Endothelial cell (in vitro differentiated cells): Measurements from ENCODE around the gene KLF15. TPM values are rescaled to one million over a fixed set of nuclear protein-coding genes. Genes with fewer than 3 reads are reported as not detected.

Experiments used
- DNase-seq: peaks from one replicate; pipeline ENCODE4 v3.0.0; 2021; ENCODE audit warnings: low spot score
- H3K27ac Mint-ChIP-seq: one replicate; pipeline ENCODE4 v1.8.0; 2021; ENCODE audit warnings: mixed read lengths, inconsistent platforms; ENCODE audit not compliant: unreplicated experiment
- H3K27me3 Mint-ChIP-seq: one replicate; pipeline ENCODE4 v1.8.0; 2021; ENCODE audit warnings: mild to moderate bottlenecking, moderate library complexity, mixed read lengths, inconsistent platforms; ENCODE audit not compliant: unreplicated experiment
- H3K36me3 Mint-ChIP-seq: one replicate; pipeline ENCODE4 v1.8.0; 2021; ENCODE audit warnings: mild to moderate bottlenecking, low read depth, mixed read lengths, inconsistent platforms; ENCODE audit not compliant: unreplicated experiment
- H3K4me1 Mint-ChIP-seq: one replicate; pipeline ENCODE4 v1.8.0; 2021; ENCODE audit warnings: mild to moderate bottlenecking, mixed read lengths, inconsistent platforms; ENCODE audit not compliant: unreplicated experiment
- H3K4me3 Mint-ChIP-seq: one replicate; pipeline ENCODE4 v1.8.0; 2021; ENCODE audit warnings: mild to moderate bottlenecking, mixed read lengths, inconsistent platforms; ENCODE audit not compliant: unreplicated experiment
- H3K9me3 Mint-ChIP-seq: one replicate; pipeline ENCODE4 v1.8.0; 2021; ENCODE audit warnings: mixed read lengths, inconsistent platforms; ENCODE audit not compliant: unreplicated experiment
- total RNA-seq: library from RNA; stranded (reverse); fragmentation: NEBNext Ultra II Directional; extraction: Animal tissue kit (Norgen Biotek cat#: 25700); gene quantifications from one replicate; pipeline ENCODE4 v1.2.1, GENCODE V29; 2021; ENCODE audit not compliant: unreplicated experiment
- TF ChIP-seq, protein P1 (sequence below): fragments of 200-600 bp; sonication (generic); IDR thresholded peaks from one replicate; pipeline ENCODE4 v1.5.0; 2021; ENCODE audit warnings: antibody characterized with exemption; ENCODE audit not compliant: unreplicated experiment

The KLF15 gene
- total RNA-seq, 1 donor from 2014 or later, result 0.67 TPM

- no peaks in the 10 kb centered on the region for H3K9me3 Mint-ChIP-seq
Measured at GRCh38 chr3:126304291-126304690, 52.9 kb downstream of the KLF15 start.

GRCh38 chr3:126303272-126303671 lies 53.9 kb downstream of the KLF15 start:
- no peaks in the 10 kb centered on the region for H3K36me3 Mint-ChIP-seq
- TF ChIP-seq, protein P1, sequence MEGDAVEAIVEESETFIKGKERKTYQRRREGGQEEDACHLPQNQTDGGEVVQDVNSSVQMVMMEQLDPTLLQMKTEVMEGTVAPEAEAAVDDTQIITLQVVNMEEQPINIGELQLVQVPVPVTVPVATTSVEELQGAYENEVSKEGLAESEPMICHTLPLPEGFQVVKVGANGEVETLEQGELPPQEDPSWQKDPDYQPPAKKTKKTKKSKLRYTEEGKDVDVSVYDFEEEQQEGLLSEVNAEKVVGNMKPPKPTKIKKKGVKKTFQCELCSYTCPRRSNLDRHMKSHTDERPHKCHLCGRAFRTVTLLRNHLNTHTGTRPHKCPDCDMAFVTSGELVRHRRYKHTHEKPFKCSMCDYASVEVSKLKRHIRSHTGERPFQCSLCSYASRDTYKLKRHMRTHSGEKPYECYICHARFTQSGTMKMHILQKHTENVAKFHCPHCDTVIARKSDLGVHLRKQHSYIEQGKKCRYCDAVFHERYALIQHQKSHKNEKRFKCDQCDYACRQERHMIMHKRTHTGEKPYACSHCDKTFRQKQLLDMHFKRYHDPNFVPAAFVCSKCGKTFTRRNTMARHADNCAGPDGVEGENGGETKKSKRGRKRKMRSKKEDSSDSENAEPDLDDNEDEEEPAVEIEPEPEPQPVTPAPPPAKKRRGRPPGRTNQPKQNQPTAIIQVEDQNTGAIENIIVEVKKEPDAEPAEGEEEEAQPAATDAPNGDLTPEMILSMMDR, result no peak
- no peaks in the 10 kb centered on the region for H3K9me3 Mint-ChIP-seq

More at GRCh38 chr3:126304291-126304690, 52.9 kb downstream of the KLF15 start:
- TF ChIP-seq, protein P1, result no peak
- Mint-ChIP-seq H3K4me3 (no peak overlapping the region), H3K4me1 (no peaks in the 10 kb centered on the region), H3K36me3 (no peaks in the 10 kb centered on the region), H3K27me3 (peaks cover 3% of the 10 kb centered on the region), H3K27ac (no peak overlapping the region)
- no peak for DNase-seq

DNA sequence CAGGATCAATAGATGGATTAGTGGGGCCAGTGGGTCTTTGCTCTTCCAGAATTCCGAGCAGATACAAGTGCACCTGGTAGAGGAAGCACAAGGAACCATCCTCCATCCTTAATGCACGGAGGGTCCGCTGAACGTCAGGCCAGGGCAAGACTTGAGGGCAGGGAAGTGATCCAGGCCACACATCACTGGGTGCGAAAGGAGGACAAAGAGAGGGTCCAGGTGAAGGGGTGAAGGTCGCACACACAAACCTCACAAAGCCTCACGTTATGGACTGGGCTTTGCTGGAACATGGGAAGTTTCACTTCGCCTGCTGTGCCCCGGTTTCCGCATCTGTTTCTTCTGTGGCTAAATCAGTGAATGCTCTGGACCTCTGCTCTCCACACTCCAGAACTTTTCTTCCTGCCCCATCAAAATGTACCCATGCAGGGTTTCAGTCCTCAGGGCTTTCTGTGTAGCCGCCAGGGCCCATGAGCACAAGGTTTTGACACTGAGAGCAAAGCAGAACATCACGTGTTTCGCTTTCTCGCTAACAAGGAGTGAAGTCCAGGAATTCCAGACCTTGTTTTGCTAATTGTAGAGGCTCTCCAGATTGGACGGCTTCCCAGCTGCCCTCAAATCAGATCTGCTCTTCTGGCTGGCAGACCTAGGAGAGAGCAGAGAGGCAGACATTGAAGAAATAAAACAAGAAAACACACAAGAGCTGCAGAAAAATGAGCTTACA lies 56.3 kb downstream of the KLF15 start:
- H3K4me1 Mint-ChIP-seq, result no peaks in the 10 kb centered on the region
- TF ChIP-seq, protein P1, result no peak
- H3K9me3 Mint-ChIP-seq, result no peaks in the 10 kb centered on the region
- no peak overlapping the region for H3K4me3 Mint-ChIP-seq
- no peak overlapping the region for H3K27ac Mint-ChIP-seq
- H3K36me3 Mint-ChIP-seq, result no peaks in the 10 kb centered on the region
- DNase-seq, result no peak
- H3K27me3 Mint-ChIP-seq, result peaks cover 3% of the 10 kb centered on the region

More at GRCh38 chr3:126303272-126303671, 53.9 kb downstream of the KLF15 start:
- Mint-ChIP-seq H3K4me3 (no peak overlapping the region), H3K27me3 (peaks cover 3% of the 10 kb centered on the region), H3K4me1 (no peaks in the 10 kb centered on the region), H3K27ac (no peak overlapping the region)
- no peak for DNase-seq

DNA sequence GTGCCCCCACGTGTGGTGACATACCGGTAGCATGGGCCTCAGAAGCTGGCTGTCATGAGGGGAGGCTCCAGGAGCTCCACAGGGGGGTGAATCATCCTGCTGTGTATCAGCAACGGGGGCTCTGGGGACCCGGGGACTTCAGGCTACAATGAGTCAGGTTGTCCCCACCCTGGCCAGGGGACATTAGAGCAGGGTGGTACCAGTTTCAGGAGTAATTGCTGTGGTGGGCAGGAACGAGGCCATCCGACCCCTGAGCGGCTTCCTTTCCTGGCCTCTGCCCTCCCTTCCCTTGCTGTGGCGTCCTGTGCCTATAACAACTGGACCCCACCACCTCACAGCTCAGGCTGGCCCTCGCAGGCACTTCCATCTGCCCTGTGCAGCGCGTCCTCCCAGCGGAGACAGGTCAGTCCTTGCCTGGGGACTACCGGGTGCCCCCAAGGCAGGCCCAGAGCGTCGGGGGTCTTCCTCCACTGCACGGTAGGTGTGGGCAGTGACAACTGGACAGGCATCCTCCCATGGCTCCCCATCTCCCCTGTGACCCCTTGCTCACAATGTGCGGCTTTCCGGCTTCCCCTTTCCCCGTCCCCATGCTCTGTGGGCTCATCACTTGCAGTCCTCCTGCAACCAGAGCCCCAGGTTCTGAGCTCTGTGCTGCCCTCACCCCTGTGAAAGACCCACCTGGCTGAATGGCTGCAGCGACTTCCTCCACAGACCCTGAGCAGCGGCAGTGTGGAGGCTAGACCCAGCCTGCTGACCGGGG lies 57.0 kb downstream of the KLF15 start:
- Mint-ChIP-seq H3K4me3 (no peak overlapping the region), H3K9me3 (no peaks in the 10 kb centered on the region), H3K27ac (no peak overlapping the region), H3K36me3 (no peaks in the 10 kb centered on the region), H3K27me3 (peaks cover 3% of the 10 kb centered on the region), H3K4me1 (no peaks in the 10 kb centered on the region)
- TF ChIP-seq, protein P1, result no peak
- DNase-seq, result no peak

- peaks cover 6% of the 10 kb centered on the region for H3K36me3 Mint-ChIP-seq
- TF ChIP-seq, protein P1, result no peak
- peaks cover 13% of the 10 kb centered on the region for H3K4me1 Mint-ChIP-seq
- H3K9me3 Mint-ChIP-seq, result peaks cover 5% of the 10 kb centered on the region
- peaks cover 9% of the 10 kb centered on the region for H3K27me3 Mint-ChIP-seq
- no peak for DNase-seq
- no peak overlapping the region for H3K27ac Mint-ChIP-seq
- H3K4me3 Mint-ChIP-seq, result no peak overlapping the region
Measured at GRCh38 chr3:126295407-126295939, 61.7 kb downstream of the KLF15 start.
